SW 1271 (cell line): Measurements from ENCODE around the gene RBM5.

Experiments used
- DNase-seq, 2 experiments: peaks; one replicate each; lab custom pipeline; 2025; lab: John Stamatoyannopoulos, UW

Gene RBM5

DNA sequence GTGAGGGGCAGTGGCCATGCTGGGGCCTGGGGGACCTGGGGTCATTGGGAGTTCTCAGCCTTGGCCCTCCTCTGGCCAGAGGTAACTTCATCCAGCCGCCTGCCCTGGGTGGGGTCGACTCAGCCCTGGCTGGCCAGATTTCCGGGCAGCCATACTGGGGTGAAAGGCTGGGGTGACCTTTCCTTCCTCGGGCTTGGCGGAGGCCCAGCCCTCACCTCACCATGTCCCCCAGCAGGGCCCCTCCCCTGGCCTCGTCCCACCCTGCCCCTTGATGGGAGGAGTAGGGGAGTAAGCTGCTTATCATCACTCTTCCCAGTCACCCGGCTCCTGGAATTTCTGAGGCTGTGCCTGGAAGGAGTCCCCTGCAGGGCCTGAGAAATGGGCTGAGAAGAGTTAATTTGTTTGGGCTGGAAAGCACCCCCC is 71.9 kb downstream of the RBM5 start:
- no peak for DNase-seq

GRCh38 chr3:50161320-50161719 is 72.6 kb downstream of the RBM5 start:
- no peak for DNase-seq

- no peak for DNase-seq
Measured at GRCh38 chr3:50162034-50162883, 73.5 kb downstream of the RBM5 start.

DNA sequence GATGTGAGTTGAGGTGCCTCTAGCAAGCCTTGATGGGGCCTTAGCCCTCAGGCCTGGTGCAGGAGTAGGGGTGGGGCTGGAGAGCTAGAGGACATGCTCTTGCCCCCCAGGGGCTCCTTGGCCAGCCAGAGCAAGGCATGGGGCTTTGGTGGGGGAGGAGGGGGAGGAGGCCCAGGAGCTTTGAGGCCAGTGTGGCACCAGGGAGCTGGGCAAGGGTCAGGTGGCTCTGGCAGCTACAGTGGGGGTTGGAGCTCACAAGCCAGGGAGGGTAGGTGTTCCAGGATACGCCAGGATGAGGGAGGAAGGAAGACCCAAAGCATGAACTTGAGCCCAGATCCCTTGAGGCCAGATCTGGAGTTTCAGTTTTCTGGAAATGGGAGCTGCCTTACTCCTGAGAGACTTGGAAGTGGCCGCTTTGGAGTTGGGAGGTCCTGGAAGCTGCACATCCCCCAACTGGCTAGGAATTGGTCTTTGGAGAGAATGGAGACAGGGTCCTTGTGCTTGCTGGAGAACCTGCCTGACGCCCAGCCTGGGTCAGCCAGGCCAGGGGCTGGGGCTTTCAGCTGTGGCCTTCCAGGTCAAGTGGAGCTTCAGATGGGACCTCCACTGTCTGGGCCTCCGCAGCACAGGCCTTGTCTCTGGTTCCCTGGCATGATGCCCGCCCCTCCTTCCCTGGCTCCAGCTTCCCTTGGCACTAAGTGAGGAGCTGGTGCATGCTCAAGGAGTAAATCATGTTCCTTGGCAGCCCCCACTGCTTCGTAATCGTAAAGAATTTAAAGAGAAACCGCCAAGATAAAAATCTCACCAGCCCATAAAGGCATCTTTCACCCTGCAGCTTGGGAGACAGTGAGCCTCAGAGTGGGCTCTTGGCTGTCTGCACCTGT is 75.1 kb downstream of the RBM5 start:
- no peak for DNase-seq

DNA sequence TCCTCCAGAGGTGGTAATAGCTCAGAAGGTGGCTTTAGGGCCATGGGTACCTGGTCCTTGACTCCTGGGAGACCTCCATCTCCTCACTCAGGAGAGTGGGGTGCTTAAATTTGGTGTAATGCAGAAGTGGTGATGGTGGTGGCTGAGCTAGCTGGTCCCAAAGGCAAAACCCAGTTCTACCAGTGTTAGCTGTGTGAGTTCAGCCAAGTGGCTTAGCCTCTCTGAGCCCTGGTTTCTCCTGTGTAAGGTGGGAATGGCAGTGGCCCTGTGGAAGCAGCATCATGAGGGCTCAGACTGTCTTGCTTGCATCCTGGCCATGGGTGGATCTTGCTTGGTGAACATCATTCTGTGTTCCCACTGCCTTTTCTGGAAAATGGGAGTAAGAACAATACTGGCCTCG is 75.8 kb downstream of the RBM5 start:
- DNase-seq: no peak

- DNase-seq: no peak
Measured at GRCh38 chr3:50164984-50165909, 76.5 kb downstream of the RBM5 start.

- no peak for DNase-seq
Measured at GRCh38 chr3:50165910-50166538, 77.3 kb downstream of the RBM5 start.

DNA sequence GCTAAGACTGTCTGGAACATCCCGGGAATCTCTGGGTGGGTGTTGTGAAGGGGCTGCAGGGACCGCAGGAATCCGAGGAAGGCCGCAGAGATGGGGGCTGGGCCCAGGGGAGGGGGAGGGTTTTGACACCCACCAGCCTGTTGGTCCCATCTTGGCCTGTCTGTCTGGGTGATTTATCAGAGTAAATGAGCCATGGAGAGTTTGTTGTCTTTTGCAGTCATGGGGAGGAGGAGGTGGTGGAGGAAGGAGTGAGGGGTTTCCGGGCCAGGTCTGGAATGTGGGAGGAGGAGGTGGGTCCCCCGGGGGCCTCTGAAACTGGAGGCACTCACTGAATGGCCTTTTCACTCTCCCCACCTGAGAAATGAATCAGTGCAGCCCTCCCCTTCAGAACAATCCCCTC is 77.9 kb downstream of the RBM5 start:
- no peak for DNase-seq

DNA sequence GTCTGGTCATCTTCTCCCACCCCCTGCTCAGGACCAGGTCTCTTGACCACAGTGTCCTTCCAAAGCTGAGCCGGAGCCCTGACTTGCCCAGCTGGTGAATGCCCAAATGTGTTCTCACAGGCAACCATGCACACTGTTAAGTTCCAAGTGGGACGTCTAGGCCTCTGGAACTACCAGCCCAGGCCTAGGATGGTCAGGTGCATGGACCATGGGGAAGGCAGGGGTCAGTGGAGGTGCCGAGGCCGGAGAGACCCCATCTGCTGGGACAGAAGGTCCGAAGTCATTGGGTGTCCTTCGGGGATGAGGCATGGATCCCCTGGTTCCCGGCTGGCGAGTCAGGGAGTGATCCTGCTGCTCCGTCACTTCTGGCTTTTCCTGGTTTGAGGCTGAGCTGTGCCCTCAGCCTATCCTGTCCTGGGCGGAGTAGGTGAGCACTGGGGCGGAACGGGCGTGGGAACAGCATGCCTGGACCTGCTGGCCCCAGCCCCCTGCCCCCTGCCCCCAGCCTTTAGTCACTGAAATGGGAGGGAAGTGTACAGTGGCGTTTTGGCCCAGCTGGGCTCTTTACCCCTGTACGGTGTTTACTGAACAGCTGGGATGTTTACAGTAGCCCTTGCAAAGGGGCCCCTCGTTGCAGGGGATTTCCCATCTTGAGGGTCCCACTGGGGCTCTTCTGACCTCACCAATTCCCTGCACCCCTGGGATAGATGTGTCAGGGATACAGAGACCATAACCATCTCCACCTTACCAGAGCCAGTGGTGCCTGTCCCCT is 78.5 kb downstream of the RBM5 start:
- no peak for DNase-seq

DNA sequence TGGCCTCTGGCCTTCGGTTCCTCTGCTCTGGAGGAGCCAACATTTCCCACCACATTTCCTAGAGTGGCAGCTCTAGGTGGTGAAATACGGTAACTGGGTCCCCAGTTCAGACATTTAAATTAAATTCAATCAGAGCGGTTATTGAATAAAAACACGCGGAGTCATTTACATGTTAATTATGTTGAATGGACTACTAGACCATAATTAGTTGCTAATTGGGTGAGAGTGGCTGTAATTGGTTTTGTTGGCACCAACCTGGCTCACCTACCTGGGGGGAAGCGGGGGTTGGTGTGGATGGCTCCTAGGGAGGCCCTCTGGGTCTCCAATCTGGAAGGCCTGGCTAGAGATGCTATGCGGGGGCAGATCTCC is 79.1 kb downstream of the RBM5 start:
- DNase-seq: no peak

DNA sequence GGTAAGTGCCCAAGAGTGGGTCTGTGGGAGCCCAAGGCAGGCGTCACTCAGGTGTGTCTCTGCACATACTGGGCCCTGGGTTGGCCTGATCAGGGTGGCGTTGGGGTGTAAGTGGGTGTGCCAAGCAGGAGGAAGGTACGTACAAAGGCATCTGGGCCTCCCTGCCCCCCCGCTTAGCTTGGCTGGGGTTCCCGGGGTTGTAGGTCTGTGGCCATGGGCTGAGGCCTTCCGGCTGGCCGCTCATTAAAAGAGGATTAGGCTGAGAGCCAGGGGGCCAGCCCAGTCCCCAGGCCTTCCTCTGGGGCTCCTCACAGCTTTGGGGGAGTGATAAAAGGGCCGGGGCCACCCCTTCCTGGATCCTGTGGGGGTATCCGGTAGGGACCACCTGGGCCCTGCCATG is 79.7 kb downstream of the RBM5 start:
- no peak for DNase-seq
